Measurements from ENCODE around the gene LMCD1. TPM values are rescaled to one million over a fixed set of nuclear protein-coding genes. Genes with fewer than 3 reads are reported as not detected.

The LMCD1 gene
- total RNA-seq, 1 experiment from 2014 or later = 46.0 TPM

DNA sequence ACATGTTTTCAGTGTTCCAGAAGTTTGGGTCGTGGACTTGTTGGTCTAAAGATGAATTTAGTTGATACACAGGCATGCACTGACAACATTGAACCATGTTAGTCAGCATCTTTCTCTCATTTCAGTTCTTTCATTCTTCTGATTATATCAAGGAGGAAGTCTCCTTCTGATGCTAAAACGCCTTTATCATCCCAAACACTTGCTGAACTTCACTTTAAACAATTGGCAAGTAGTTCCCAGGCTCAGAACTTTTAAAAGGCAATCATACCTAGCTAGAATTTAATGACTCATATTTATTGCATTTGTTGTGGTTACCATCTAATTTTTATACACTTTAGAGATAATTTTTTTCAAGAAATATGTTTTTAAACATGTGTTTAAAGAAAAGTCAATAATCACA lies 15.9 kb downstream of the LMCD1 start:
- Mint-ChIP-seq H3K27ac (ENCODE audit: unreplicated experiment) (no peak overlapping the region), H3K36me3 (ENCODE audit: insufficient read depth, unreplicated experiment) (peaks cover 10% of the 10 kb centered on the region), H3K9me3 (ENCODE audit: low read depth, unreplicated experiment) (peaks cover 3% of the 10 kb centered on the region), H3K4me1 (ENCODE audit: low read depth, unreplicated experiment) (peaks cover 18% of the 10 kb centered on the region), H3K27me3 (ENCODE audit: unreplicated experiment) (no peaks in the 10 kb centered on the region), H3K4me3 (ENCODE audit: low read depth, unreplicated experiment) (no peak overlapping the region)
- TF ChIP-seq, protein P1, sequence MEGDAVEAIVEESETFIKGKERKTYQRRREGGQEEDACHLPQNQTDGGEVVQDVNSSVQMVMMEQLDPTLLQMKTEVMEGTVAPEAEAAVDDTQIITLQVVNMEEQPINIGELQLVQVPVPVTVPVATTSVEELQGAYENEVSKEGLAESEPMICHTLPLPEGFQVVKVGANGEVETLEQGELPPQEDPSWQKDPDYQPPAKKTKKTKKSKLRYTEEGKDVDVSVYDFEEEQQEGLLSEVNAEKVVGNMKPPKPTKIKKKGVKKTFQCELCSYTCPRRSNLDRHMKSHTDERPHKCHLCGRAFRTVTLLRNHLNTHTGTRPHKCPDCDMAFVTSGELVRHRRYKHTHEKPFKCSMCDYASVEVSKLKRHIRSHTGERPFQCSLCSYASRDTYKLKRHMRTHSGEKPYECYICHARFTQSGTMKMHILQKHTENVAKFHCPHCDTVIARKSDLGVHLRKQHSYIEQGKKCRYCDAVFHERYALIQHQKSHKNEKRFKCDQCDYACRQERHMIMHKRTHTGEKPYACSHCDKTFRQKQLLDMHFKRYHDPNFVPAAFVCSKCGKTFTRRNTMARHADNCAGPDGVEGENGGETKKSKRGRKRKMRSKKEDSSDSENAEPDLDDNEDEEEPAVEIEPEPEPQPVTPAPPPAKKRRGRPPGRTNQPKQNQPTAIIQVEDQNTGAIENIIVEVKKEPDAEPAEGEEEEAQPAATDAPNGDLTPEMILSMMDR (IDR thresholded peaks at IDR 0.05; ENCODE audit: unreplicated experiment) = no peak
- CTCF ChIA-PET = no interaction called here
- intact Hi-C loops (cut with micrococcal nuclease; ENCODE audit: unreplicated experiment) = no loop called here
- no peak for DNase-seq
- no TSS peak for BruUV-seq (replicated peaks)

DNA sequence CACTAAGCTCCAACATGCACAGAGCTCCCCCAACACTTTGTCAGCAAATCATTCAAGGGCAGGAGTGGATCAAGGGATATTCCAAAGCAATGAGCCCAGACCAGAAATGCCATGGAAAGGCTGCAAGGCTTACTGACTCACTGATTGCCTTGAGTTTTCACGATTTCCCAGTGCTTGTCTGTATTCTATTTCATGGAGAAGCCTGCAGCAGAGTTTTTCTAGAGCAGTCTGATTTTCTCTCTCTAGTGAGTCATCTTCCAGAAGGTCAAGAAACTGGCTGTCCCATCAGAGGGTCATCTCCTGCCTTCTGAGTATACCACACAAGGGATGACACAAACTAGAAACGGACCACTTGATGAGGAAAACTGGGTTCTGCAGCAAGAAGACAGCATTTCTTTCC lies 16.5 kb downstream of the LMCD1 start:
- H3K4me1 Mint-ChIP-seq (ENCODE audit: low read depth, unreplicated experiment) = peaks cover 18% of the 10 kb centered on the region
- CTCF ChIA-PET = no interaction called here
- DNase-seq = no peak
- H3K9me3 Mint-ChIP-seq (ENCODE audit: low read depth, unreplicated experiment) = peaks cover 3% of the 10 kb centered on the region
- TF ChIP-seq, protein P1 (IDR thresholded peaks at IDR 0.05; ENCODE audit: unreplicated experiment) = no peak
- no TSS peak for BruUV-seq (replicated peaks)
- intact Hi-C loops (cut with micrococcal nuclease; ENCODE audit: unreplicated experiment) = no loop called here
- no peak overlapping the region for H3K27ac Mint-ChIP-seq (ENCODE audit: unreplicated experiment)
- no peaks in the 10 kb centered on the region for H3K27me3 Mint-ChIP-seq (ENCODE audit: unreplicated experiment)
- peaks cover 10% of the 10 kb centered on the region for H3K36me3 Mint-ChIP-seq (ENCODE audit: insufficient read depth, unreplicated experiment)
- no peak overlapping the region for H3K4me3 Mint-ChIP-seq (ENCODE audit: low read depth, unreplicated experiment)

DNA sequence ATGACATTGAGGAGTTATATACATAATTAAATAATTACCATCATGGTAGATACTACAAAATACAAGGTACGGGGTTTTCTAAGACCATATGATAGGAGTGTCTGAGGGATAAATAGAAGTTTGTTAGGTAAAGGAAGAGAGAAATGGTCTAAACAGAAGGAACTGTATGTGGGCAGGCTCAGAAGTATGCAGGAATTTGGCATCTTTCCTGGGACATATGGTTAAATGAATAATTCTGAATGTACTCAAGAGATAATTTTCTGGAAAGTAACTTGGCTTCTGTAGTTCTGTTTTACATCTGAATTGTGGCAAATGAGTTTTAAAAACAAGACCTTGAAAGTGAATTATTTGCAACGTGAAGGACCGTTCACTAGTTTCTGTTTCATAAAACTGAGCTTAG lies 17.5 kb downstream of the LMCD1 start:
- CTCF ChIA-PET = no interaction called here
- H3K4me1 Mint-ChIP-seq (ENCODE audit: low read depth, unreplicated experiment) = peaks cover 18% of the 10 kb centered on the region
- peaks cover 3% of the 10 kb centered on the region for H3K9me3 Mint-ChIP-seq (ENCODE audit: low read depth, unreplicated experiment)
- H3K27me3 Mint-ChIP-seq (ENCODE audit: unreplicated experiment) = no peaks in the 10 kb centered on the region
- H3K27ac Mint-ChIP-seq (ENCODE audit: unreplicated experiment) = no peak overlapping the region
- intact Hi-C loops (cut with micrococcal nuclease; ENCODE audit: unreplicated experiment) = no loop called here
- DNase-seq = no peak
- no peak overlapping the region for H3K4me3 Mint-ChIP-seq (ENCODE audit: low read depth, unreplicated experiment)
- H3K36me3 Mint-ChIP-seq (ENCODE audit: insufficient read depth, unreplicated experiment) = peaks cover 10% of the 10 kb centered on the region
- TF ChIP-seq, protein P1 (IDR thresholded peaks at IDR 0.05; ENCODE audit: unreplicated experiment) = no peak
- no TSS peak for BruUV-seq (replicated peaks)

DNA sequence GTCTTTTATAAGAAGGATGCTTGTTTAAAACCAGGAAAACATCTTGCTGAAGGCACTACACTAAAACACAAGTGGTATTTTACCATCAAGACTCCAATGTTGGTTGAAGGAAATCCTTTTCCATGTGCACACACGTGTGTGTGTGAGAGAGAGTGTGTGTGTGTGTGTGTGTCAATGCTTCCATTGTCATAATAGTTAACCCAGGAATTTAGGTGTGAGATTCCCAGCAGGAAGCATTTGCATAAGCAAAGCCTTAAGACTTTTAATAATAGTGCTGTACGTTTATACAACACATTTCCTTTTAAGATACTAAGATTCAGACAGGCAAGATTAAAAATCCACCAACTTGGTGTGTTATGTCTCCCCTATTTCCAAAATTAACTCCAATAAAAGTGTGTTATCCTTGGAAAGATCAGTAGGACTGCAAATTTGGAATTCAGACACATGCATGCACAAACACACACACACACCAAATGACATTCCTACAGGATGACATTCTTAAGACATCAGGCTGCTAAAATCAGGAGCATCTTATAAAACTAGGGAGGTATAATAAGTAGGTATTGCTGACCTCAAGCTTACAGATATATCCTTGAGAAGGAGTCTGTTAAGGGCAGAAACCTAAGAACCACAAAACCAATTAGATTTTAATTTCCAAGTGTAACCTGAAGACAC lies 18.3 kb downstream of the LMCD1 start:
- BruUV-seq (replicated peaks) = no TSS peak
- intact Hi-C loops (cut with micrococcal nuclease; ENCODE audit: unreplicated experiment) = no loop called here
- TF ChIP-seq, protein P1 (IDR thresholded peaks at IDR 0.05; ENCODE audit: unreplicated experiment) = no peak
- CTCF ChIA-PET = no interaction called here
- Mint-ChIP-seq H3K4me3 (ENCODE audit: low read depth, unreplicated experiment) (no peak overlapping the region), H3K27ac (ENCODE audit: unreplicated experiment) (no peak overlapping the region), H3K27me3 (ENCODE audit: unreplicated experiment) (no peaks in the 10 kb centered on the region), H3K36me3 (ENCODE audit: insufficient read depth, unreplicated experiment) (peaks cover 10% of the 10 kb centered on the region), H3K9me3 (ENCODE audit: low read depth, unreplicated experiment) (peaks cover 3% of the 10 kb centered on the region), H3K4me1 (ENCODE audit: low read depth, unreplicated experiment) (peaks cover 18% of the 10 kb centered on the region)
- DNase-seq = no peak
